GM23248 (cell line): ENCODE results near the gene KIF4A. TPM values are rescaled to one million over a fixed set of nuclear protein-coding genes. Genes with fewer than 3 reads are reported as not detected.

Experiments
- DNase-seq: peaks from one replicate; pipeline ENCODE4 v3.0.0-alpha.2; 2015
- H2AFZ ChIP-seq: fragments of 200-600 bp; sonication (generic); 2 replicates; pipeline ENCODE4 v1.6.1; 2016; ENCODE audit warnings: antibody characterized with exemption
- H3F3A ChIP-seq: fragments of 200-600 bp; sonication (generic); 2 replicates; pipeline ENCODE4 v1.6.1; 2016; ENCODE audit warnings: mild to moderate bottlenecking, antibody characterized with exemption, mixed run types; ENCODE audit not compliant: insufficient read depth
- H3K27ac ChIP-seq: fragments of 200-600 bp; sonication (generic); 2 replicates; pipeline ENCODE4 v1.5.1; 2016; ENCODE audit warnings: mild to moderate bottlenecking
- H3K27me3 ChIP-seq: fragments of 200-600 bp; sonication (generic); replicated peaks from 2 replicates; pipeline ENCODE4 v1.6.1; 2016; ENCODE audit warnings: mild to moderate bottlenecking; ENCODE audit not compliant: insufficient read depth
- H3K36me3 ChIP-seq: fragments of 200-600 bp; sonication (generic); 2 replicates; pipeline ENCODE4 v1.6.1; 2016; ENCODE audit warnings: low read depth, mild to moderate bottlenecking
- H3K4me1 ChIP-seq: fragments of 200-600 bp; sonication (generic); 2 replicates; pipeline ENCODE4 v1.6.1; 2016; ENCODE audit warnings: mild to moderate bottlenecking; ENCODE audit not compliant: insufficient read depth
- H3K4me2 ChIP-seq: fragments of 200-600 bp; sonication (generic); one replicate; pipeline ENCODE4 v1.6.1; 2016; ENCODE audit warnings: mild to moderate bottlenecking; ENCODE audit not compliant: unreplicated experiment
- H3K4me3 ChIP-seq: fragments of 200-600 bp; sonication (generic); 2 replicates; pipeline ENCODE4 v1.5.1; 2016; ENCODE audit warnings: mild to moderate bottlenecking
- H3K79me2 ChIP-seq: fragments of 200-600 bp; sonication (generic); 2 replicates; pipeline ENCODE4 v1.6.1; 2016; ENCODE audit warnings: mild to moderate bottlenecking; ENCODE audit not compliant: insufficient read depth
- H3K9ac ChIP-seq: fragments of 200-600 bp; sonication (generic); 2 replicates; pipeline ENCODE4 v1.6.1; 2016; ENCODE audit warnings: mild to moderate bottlenecking
- H3K9me2 ChIP-seq: fragments of 200-600 bp; sonication (generic); 2 replicates; pipeline ENCODE4 v1.6.1; 2016; ENCODE audit warnings: mixed run types, mild to moderate bottlenecking, moderate library complexity; ENCODE audit not compliant: insufficient read depth
- H3K9me3 ChIP-seq: fragments of 200-600 bp; sonication (generic); one replicate; pipeline ENCODE4 v1.6.1; 2017; ENCODE audit warnings: low read depth
- H4K20me1 ChIP-seq: fragments of 200-600 bp; sonication (generic); 2 replicates; pipeline ENCODE4 v1.6.0; 2016; ENCODE audit not compliant: insufficient read depth
- EZH2 ChIP-seq: fragments of 200-600 bp; sonication (generic); IDR thresholded peaks from 2 replicates; pipeline ENCODE4 v1.6.1; 2018; ENCODE audit warnings: antibody characterized with exemption, mild to moderate bottlenecking; ENCODE audit not compliant: insufficient read depth, poor library complexity, severe bottlenecking
- EZH2phosphoT487 ChIP-seq: fragments of 200-600 bp; sonication (generic); IDR thresholded peaks from 2 replicates; pipeline ENCODE4 v1.6.1; 2018; ENCODE audit warnings: antibody characterized with exemption, moderate library complexity, mild to moderate bottlenecking, low read depth; ENCODE audit not compliant: insufficient read depth
- WGBS, 2 experiments: methylation state at CpG; one replicate each; pipeline ENCODE4 v1.1.6; 2015 to 2017; ENCODE audit warnings: low lambda C conversion rate in 2 of 2, low coverage in 1 of 2; ENCODE audit errors: missing lambda C conversion rate in 2 of 2; 5-methylcytosine and 5-hydroxymethylcytosine counted together
- in situ Hi-C: fragments of 300-500 bp; cut with MboI; formaldehyde crosslinking; loops from 2 replicates; pipeline ENCODE4 v1.15.0; 2020
- polyA plus RNA-seq: library from polyadenylated mRNA; unstranded; fragments of >200 nt; fragmentation: Nextera tagmentation; extraction: Ambion mirVana; gene quantifications from 2 replicates; pipeline ENCODE4 v1.2.1, GENCODE V29; 2016
- total RNA-seq: library from RNA; depleted of rRNA; stranded (reverse); fragments of >200 nt; shearing (Covaris generic); gene quantifications from 2 replicates; pipeline ENCODE4 v1.2.3, GENCODE V29; 2014

Gene KIF4A
- total and polyA plus RNA-seq, 2 experiments from 2014 or later, result 5.6 to 7.6 TPM

GRCh38 chrX:70244881-70245280, 45.0 kb upstream of the KIF4A start:
- Histone ChIP-seq H3K27me3 (no peaks in the 10 kb centered on the region), H3K4me1 (no peaks in the 10 kb centered on the region), H3K9ac (no peak overlapping the region)

DNA sequence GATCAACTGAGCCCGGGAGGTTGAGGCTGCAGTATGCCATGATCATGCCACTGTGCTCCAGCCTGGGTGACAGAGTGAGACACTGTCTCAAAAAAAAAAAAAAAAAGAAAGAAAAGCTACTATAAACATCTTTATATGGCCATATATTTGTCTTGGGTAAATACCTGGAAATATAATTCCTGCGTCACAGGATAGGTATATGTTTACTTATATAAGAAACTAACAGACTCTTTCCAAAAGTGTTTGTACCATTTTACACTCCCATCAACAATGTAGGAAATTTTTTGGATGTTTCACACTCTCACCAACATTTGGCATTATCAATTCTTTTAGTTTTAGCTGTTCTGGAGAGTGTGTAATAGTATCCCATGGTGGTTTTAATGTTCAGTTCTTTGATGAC, 42.7 kb upstream of the KIF4A start:
- Histone ChIP-seq H3K9ac (no peak overlapping the region), H3K27ac (no peak overlapping the region), H3K27me3 (no peaks in the 10 kb centered on the region), H3F3A (no peaks in the 10 kb centered on the region), H3K9me3 (no peaks in the 10 kb centered on the region), H3K9me2 (no peaks in the 10 kb centered on the region), H3K4me2 (no peak overlapping the region), H2AFZ (no peak overlapping the region), H3K36me3 (no peaks in the 10 kb centered on the region), H3K79me2 (no peaks in the 10 kb centered on the region), H3K4me3 (no peak overlapping the region), H3K4me1 (no peaks in the 10 kb centered on the region), H4K20me1 (no peaks in the 10 kb centered on the region)
- no peak for TF ChIP-seq EZH2
- no peak for TF ChIP-seq EZH2phosphoT487
- in situ Hi-C loops, result no loop called here
- 100% methylated on average over 2 of the region's 2 CpGs for WGBS, 2 experiments
- DNase-seq, result no peak

More at GRCh38 chrX:70244881-70245280, 45.0 kb upstream of the KIF4A start:
- no peaks in the 10 kb centered on the region for H3K36me3 ChIP-seq
- in situ Hi-C loops, result no loop called here
- no peaks in the 10 kb centered on the region for H3K9me3 ChIP-seq
- no peak overlapping the region for H3K4me3 ChIP-seq
- no peaks in the 10 kb centered on the region for H4K20me1 ChIP-seq
- H3K27ac ChIP-seq, result no peak overlapping the region
- no peaks in the 10 kb centered on the region for H3K79me2 ChIP-seq
- no peaks in the 10 kb centered on the region for H3K9me2 ChIP-seq
- no peaks in the 10 kb centered on the region for H3F3A ChIP-seq
- H2AFZ ChIP-seq, result no peak overlapping the region
- no peak overlapping the region for H3K4me2 ChIP-seq
- DNase-seq, result no peak
- 81 to 87% methylated on average over 6 of the region's 6 CpGs for WGBS, 2 experiments
- TF ChIP-seq EZH2 (no peak), EZH2phosphoT487 (no peak)

DNA sequence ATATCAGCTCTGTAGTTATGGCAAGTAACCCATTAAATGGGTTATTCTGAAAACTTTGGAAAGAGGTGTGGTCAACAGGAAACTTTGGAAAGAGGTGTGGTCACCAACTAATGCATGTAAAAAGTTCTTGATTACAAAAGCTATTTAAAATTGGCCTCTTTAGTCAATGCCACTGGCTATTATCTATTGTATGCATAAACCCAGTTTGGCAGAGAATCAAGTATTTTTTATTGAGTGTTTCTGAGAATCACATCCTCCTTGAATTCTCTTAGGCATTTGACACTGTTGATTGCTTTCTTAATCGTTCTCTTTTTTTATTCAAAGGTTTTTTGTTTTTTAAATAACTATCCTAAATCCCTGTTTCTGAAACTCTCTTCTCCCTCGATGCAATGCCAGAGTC, 37.4 kb upstream of the KIF4A start:
- no peak overlapping the region for H3K4me2 ChIP-seq
- H3K4me3 ChIP-seq, result no peak overlapping the region
- peaks cover 10% of the 10 kb centered on the region for H3K4me1 ChIP-seq
- H3K27ac ChIP-seq, result no peak overlapping the region
- H3K36me3 ChIP-seq, result no peaks in the 10 kb centered on the region
- H4K20me1 ChIP-seq, result no peaks in the 10 kb centered on the region
- no peaks in the 10 kb centered on the region for H3F3A ChIP-seq
- no peaks in the 10 kb centered on the region for H3K27me3 ChIP-seq
- in situ Hi-C loops, result no loop called here
- no peak overlapping the region for H2AFZ ChIP-seq
- DNase-seq, result no peak
- H3K9ac ChIP-seq, result no peak overlapping the region
- H3K9me3 ChIP-seq, result no peaks in the 10 kb centered on the region
- 90 to 96% methylated on average over 2 of the region's 2 CpGs for WGBS, 2 experiments
- no peaks in the 10 kb centered on the region for H3K9me2 ChIP-seq
- TF ChIP-seq EZH2, result no peak
- no peak for TF ChIP-seq EZH2phosphoT487
- no peaks in the 10 kb centered on the region for H3K79me2 ChIP-seq

DNA sequence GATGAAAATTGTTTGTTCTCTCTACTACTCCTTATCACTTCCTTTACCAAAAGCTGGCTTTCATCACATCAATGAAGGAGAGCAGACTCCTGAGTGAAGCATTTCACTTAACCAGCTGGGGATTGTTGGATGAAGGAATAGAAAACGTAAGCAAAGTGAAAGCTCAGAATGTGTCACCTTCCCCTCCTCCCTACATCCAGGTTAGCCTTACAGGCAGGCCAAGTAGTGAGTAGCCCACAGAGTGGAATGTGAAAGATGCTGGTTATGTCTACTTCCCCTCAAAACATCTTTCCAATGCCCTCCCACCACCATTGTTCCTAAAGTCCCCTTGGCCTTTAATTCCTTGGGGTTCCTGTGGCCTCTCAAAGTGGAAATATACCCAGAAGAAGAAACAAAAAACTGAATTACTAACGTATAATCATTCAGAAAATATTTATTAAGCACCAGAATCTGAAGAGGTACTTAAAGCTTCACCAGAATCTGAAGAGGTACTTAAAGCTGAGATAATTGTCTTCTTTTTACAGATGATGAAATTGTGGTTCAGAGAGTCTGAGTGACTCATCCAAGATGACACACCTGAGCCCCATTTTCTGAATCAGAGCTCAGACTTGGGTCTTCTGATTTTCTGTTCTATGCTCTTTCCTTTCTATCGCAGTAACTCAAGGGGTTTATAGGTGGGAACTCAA, 36.4 kb upstream of the KIF4A start:
- TF ChIP-seq EZH2phosphoT487, result no peak
- no peak for TF ChIP-seq EZH2
- Histone ChIP-seq H4K20me1 (no peaks in the 10 kb centered on the region), H3K4me2 (no peak overlapping the region)

More for the DNA sequence above, 36.4 kb upstream of the KIF4A start:
- peaks cover 10% of the 10 kb centered on the region for H3K4me1 ChIP-seq
- WGBS, 2 experiments, result 62 to 71% methylated on average over 3 of the region's 3 CpGs
- in situ Hi-C loops, result no loop called here
- DNase-seq, result peak; percentile 54
- H3K9me3 ChIP-seq, result no peaks in the 10 kb centered on the region
- H2AFZ ChIP-seq, result no peak overlapping the region
- H3K9me2 ChIP-seq, result no peaks in the 10 kb centered on the region
- H3K27ac ChIP-seq, result no peak overlapping the region
- no peaks in the 10 kb centered on the region for H3F3A ChIP-seq
- H3K9ac ChIP-seq, result no peak overlapping the region
- H3K79me2 ChIP-seq, result no peaks in the 10 kb centered on the region
- H3K27me3 ChIP-seq, result no peaks in the 10 kb centered on the region
- H3K4me3 ChIP-seq, result no peak overlapping the region
- no peaks in the 10 kb centered on the region for H3K36me3 ChIP-seq
